Measurements from ENCODE around the gene SUSD4.

The SUSD4 gene

GRCh38 chr1:223308136-223308535 is 55.8 kb downstream of the SUSD4 start:
- TF ChIP-seq EZH2phosphoT487 (IDR thresholded peaks at IDR 0.05; ENCODE audit: borderline replicate concordance) (no peak), CTCF (conservative IDR thresholded peaks at IDR 0.05; ENCODE audit: low read length) (no peak)

GRCh38 chr1:223307544-223307943 is 56.4 kb downstream of the SUSD4 start:
- H3K27me3 ChIP-seq (ENCODE audit: insufficient read depth, low read length, poor library complexity, severe bottlenecking): no peaks in the 10 kb centered on the region
- no peaks in the 10 kb centered on the region for H3F3A ChIP-seq (ENCODE audit: low read depth)
- H3K9ac ChIP-seq (ENCODE audit: low read depth, low read length, poor library complexity, severe bottlenecking): no peak overlapping the region
- H3K79me2 ChIP-seq (ENCODE audit: insufficient read depth, low read length): no peaks in the 10 kb centered on the region
- no peaks in the 10 kb centered on the region for H3K9me3 ChIP-seq (ENCODE audit: insufficient read depth, low read depth, low read length)
- H3K36me3 ChIP-seq (ENCODE audit: insufficient read depth, low read length): no peaks in the 10 kb centered on the region
- no peak overlapping the region for H2AFZ ChIP-seq (ENCODE audit: low read length)
- H3K4me1 ChIP-seq (ENCODE audit: insufficient read depth, low read length, poor library complexity, severe bottlenecking): no peaks in the 10 kb centered on the region
- H3K4me3 ChIP-seq (ENCODE audit: low read length, poor library complexity, severe bottlenecking): no peak overlapping the region
- no peaks in the 10 kb centered on the region for H3K9me2 ChIP-seq (replicated peaks; ENCODE audit: low read depth, low read length)
- TF ChIP-seq EZH2phosphoT487 (IDR thresholded peaks at IDR 0.05; ENCODE audit: borderline replicate concordance) (no peak), CTCF (conservative IDR thresholded peaks at IDR 0.05; ENCODE audit: low read length) (no peak)
- no peak overlapping the region for H3K4me2 ChIP-seq (ENCODE audit: low read depth, low read length, poor library complexity, severe bottlenecking)
- H4K20me1 ChIP-seq (ENCODE audit: insufficient read depth, low read length, poor library complexity, severe bottlenecking): no peaks in the 10 kb centered on the region

More at GRCh38 chr1:223308136-223308535, 55.8 kb downstream of the SUSD4 start:
- H4K20me1 ChIP-seq (ENCODE audit: insufficient read depth, low read length, poor library complexity, severe bottlenecking): no peaks in the 10 kb centered on the region
- H3K9me2 ChIP-seq (replicated peaks; ENCODE audit: low read depth, low read length): no peaks in the 10 kb centered on the region
- H2AFZ ChIP-seq (ENCODE audit: low read length): no peak overlapping the region
- H3K4me1 ChIP-seq (ENCODE audit: insufficient read depth, low read length, poor library complexity, severe bottlenecking): no peaks in the 10 kb centered on the region
- no peak overlapping the region for H3K9ac ChIP-seq (ENCODE audit: low read depth, low read length, poor library complexity, severe bottlenecking)
- H3K79me2 ChIP-seq (ENCODE audit: insufficient read depth, low read length): no peaks in the 10 kb centered on the region
- H3K36me3 ChIP-seq (ENCODE audit: insufficient read depth, low read length): no peaks in the 10 kb centered on the region
- H3K9me3 ChIP-seq (ENCODE audit: insufficient read depth, low read depth, low read length): no peaks in the 10 kb centered on the region
- no peaks in the 10 kb centered on the region for H3K27me3 ChIP-seq (ENCODE audit: insufficient read depth, low read length, poor library complexity, severe bottlenecking)
- no peak overlapping the region for H3K4me2 ChIP-seq (ENCODE audit: low read depth, low read length, poor library complexity, severe bottlenecking)
- no peaks in the 10 kb centered on the region for H3F3A ChIP-seq (ENCODE audit: low read depth)
- H3K4me3 ChIP-seq (ENCODE audit: low read length, poor library complexity, severe bottlenecking): no peak overlapping the region

GRCh38 chr1:223304931-223305330 is 59.0 kb downstream of the SUSD4 start:
- H4K20me1 ChIP-seq (ENCODE audit: insufficient read depth, low read length, poor library complexity, severe bottlenecking): no peaks in the 10 kb centered on the region
- no peaks in the 10 kb centered on the region for H3K79me2 ChIP-seq (ENCODE audit: insufficient read depth, low read length)
- no peaks in the 10 kb centered on the region for H3K36me3 ChIP-seq (ENCODE audit: insufficient read depth, low read length)
- H3K9ac ChIP-seq (ENCODE audit: low read depth, low read length, poor library complexity, severe bottlenecking): no peak overlapping the region
- TF ChIP-seq CTCF (conservative IDR thresholded peaks at IDR 0.05; ENCODE audit: low read length) (no peak), EZH2phosphoT487 (IDR thresholded peaks at IDR 0.05; ENCODE audit: borderline replicate concordance) (no peak)
- H3F3A ChIP-seq (ENCODE audit: low read depth): no peaks in the 10 kb centered on the region
- H3K4me2 ChIP-seq (ENCODE audit: low read depth, low read length, poor library complexity, severe bottlenecking): no peak overlapping the region
- no peaks in the 10 kb centered on the region for H3K27me3 ChIP-seq (ENCODE audit: insufficient read depth, low read length, poor library complexity, severe bottlenecking)
- no peaks in the 10 kb centered on the region for H3K4me1 ChIP-seq (ENCODE audit: insufficient read depth, low read length, poor library complexity, severe bottlenecking)
- no peak overlapping the region for H2AFZ ChIP-seq (ENCODE audit: low read length)
- H3K9me3 ChIP-seq (ENCODE audit: insufficient read depth, low read depth, low read length): no peaks in the 10 kb centered on the region
- no peak overlapping the region for H3K4me3 ChIP-seq (ENCODE audit: low read length, poor library complexity, severe bottlenecking)
- no peaks in the 10 kb centered on the region for H3K9me2 ChIP-seq (replicated peaks; ENCODE audit: low read depth, low read length)
